ENCODE results near the gene SLIT1.

Gene SLIT1

DNA sequence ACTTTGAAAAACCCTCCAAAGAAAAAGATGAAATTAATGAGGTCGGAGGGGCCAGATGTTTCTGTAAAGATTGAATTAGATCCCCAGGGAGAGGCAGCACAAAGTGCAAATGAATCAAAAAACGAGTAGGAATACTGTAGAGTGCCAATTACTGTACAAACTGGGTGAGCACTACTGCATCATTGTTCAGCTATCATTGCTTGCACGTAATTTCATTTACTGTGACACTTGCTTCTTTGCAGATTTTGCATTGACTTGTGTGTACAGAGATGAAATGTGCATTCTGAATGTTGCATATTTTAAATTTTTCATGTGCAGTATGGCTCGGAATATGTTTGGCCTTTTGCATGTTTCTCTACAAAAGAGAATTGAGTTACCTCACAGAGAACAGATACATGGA is 230.0 kb downstream of the SLIT1 start:
- no peak for DNase-seq

- no peak for DNase-seq
Measured at GRCh38 chr10:96951954-96952353, 233.8 kb downstream of the SLIT1 start.

- no peak for DNase-seq
Measured at GRCh38 chr10:96949039-96949683, 236.6 kb downstream of the SLIT1 start.
